Measurements from ENCODE around the gene CD59.

The CD59 gene

DNA sequence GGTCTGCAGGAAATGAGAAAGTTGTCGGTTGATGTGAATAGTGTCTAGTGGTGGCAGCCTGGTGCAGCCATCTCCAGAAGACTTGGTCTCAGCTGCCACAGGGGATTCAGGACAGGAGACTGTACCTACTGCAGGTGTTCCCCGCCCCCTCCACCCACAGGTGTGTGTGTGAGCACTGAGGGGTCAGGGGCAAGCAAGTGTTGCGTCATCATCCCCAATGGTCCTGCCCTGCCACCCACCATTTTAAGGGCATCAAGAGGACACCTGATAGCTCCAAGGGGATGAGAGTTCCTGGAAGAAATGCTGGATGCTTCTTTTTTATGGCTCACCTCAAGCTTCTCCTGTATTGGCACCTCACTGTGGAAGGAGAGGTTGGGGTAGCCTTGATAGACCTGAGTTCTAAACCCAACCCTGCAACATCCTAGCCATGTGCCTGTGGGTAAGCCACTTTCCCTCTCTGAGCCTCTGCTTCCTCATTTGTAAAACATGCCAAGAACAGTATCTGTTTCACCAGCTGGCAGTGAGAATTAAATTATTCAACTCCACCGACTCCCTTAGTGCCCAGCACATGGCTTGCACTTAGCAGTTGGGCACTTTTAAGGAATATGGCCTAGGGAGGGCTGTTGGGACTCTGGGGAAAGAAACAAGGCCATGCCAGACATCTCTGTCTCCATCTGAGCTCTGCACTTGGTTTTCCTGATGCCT, 41.7 kb downstream of the CD59 start:
- no peaks in the 10 kb centered on the region for H3K36me3 ChIP-seq (replicated peaks; ENCODE audit: insufficient read depth, low read length)
- H3K4me3 ChIP-seq (ENCODE audit: low read length), result no peak overlapping the region
- no peaks in the 10 kb centered on the region for H4K20me1 ChIP-seq (ENCODE audit: insufficient read depth, low read length)
- no peaks in the 10 kb centered on the region for H3K9me3 ChIP-seq (replicated peaks; ENCODE audit: insufficient read depth, low read length)
- no peak overlapping the region for H3K9ac ChIP-seq (ENCODE audit: low read length)
- H3K27ac ChIP-seq (ENCODE audit: low read length), result no peak overlapping the region
- no peaks in the 10 kb centered on the region for H3K79me2 ChIP-seq (ENCODE audit: low read length)
- H3K4me2 ChIP-seq (ENCODE audit: low read depth, low read length), result no peak overlapping the region
- no peaks in the 10 kb centered on the region for H3K9me2 ChIP-seq (replicated peaks; ENCODE audit: insufficient read depth, low read length)
- DNase-seq, result no peak
- H3K4me1 ChIP-seq (ENCODE audit: low read length), result peaks cover 6% of the 10 kb centered on the region; the same call in 1 of the 2 replicates
- TF ChIP-seq, protein P1, sequence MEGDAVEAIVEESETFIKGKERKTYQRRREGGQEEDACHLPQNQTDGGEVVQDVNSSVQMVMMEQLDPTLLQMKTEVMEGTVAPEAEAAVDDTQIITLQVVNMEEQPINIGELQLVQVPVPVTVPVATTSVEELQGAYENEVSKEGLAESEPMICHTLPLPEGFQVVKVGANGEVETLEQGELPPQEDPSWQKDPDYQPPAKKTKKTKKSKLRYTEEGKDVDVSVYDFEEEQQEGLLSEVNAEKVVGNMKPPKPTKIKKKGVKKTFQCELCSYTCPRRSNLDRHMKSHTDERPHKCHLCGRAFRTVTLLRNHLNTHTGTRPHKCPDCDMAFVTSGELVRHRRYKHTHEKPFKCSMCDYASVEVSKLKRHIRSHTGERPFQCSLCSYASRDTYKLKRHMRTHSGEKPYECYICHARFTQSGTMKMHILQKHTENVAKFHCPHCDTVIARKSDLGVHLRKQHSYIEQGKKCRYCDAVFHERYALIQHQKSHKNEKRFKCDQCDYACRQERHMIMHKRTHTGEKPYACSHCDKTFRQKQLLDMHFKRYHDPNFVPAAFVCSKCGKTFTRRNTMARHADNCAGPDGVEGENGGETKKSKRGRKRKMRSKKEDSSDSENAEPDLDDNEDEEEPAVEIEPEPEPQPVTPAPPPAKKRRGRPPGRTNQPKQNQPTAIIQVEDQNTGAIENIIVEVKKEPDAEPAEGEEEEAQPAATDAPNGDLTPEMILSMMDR (IDR thresholded peaks at IDR 0.05; ENCODE audit: low read length), result no peak
- TF ChIP-seq EZH2 (optimal IDR thresholded peaks at IDR 0.05; ENCODE audit: low read depth, low read length), result no peak
- no peak for TF ChIP-seq EZH2phosphoT487 (IDR thresholded peaks at IDR 0.05; ENCODE audit: low read length)
- H2AFZ ChIP-seq (ENCODE audit: low read length), result no peak overlapping the region
- no peaks in the 10 kb centered on the region for H3K27me3 ChIP-seq (replicated peaks; ENCODE audit: insufficient read depth, low read length)
- H3F3A ChIP-seq (ENCODE audit: insufficient read depth, low read length), result no peaks in the 10 kb centered on the region

DNA sequence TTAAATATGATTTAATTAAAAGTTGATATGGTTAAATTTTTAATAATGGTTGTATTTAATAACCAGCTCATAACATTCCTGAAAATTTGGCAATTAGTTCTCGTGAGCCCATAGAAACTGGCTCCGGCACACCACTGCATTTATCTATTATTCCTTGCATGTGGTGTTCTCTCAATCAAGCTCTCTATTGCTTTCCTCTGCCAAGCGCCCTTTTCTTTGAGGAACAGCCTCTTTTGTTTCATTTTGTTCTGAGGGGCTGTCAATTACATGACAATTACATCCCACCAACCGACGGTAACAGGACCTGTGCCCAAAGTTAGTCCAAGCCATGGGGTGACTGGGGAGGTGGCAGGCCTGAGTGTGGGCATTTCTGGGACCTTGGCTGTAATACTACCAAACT, 43.7 kb downstream of the CD59 start:
- Histone ChIP-seq H3K9me3 (replicated peaks; ENCODE audit: insufficient read depth, low read length) (no peaks in the 10 kb centered on the region), H3K27me3 (replicated peaks; ENCODE audit: insufficient read depth, low read length) (no peaks in the 10 kb centered on the region), H3K4me2 (ENCODE audit: low read depth, low read length) (no peak overlapping the region), H3K36me3 (replicated peaks; ENCODE audit: insufficient read depth, low read length) (no peaks in the 10 kb centered on the region), H3K4me3 (ENCODE audit: low read length) (no peak overlapping the region), H3K27ac (ENCODE audit: low read length) (no peak overlapping the region), H3K9ac (ENCODE audit: low read length) (no peak overlapping the region), H4K20me1 (ENCODE audit: insufficient read depth, low read length) (no peaks in the 10 kb centered on the region), H2AFZ (ENCODE audit: low read length) (no peak overlapping the region), H3K9me2 (replicated peaks; ENCODE audit: insufficient read depth, low read length) (no peaks in the 10 kb centered on the region), H3K4me1 (ENCODE audit: low read length) (peaks cover 14% of the 10 kb centered on the region), H3F3A (ENCODE audit: insufficient read depth, low read length) (no peaks in the 10 kb centered on the region), H3K79me2 (ENCODE audit: low read length) (no peaks in the 10 kb centered on the region)
- DNase-seq, result no peak
- no peak for TF ChIP-seq EZH2phosphoT487 (IDR thresholded peaks at IDR 0.05; ENCODE audit: low read length)
- TF ChIP-seq, protein P1 (IDR thresholded peaks at IDR 0.05; ENCODE audit: low read length), result no peak
- TF ChIP-seq EZH2 (optimal IDR thresholded peaks at IDR 0.05; ENCODE audit: low read depth, low read length), result no peak

DNA sequence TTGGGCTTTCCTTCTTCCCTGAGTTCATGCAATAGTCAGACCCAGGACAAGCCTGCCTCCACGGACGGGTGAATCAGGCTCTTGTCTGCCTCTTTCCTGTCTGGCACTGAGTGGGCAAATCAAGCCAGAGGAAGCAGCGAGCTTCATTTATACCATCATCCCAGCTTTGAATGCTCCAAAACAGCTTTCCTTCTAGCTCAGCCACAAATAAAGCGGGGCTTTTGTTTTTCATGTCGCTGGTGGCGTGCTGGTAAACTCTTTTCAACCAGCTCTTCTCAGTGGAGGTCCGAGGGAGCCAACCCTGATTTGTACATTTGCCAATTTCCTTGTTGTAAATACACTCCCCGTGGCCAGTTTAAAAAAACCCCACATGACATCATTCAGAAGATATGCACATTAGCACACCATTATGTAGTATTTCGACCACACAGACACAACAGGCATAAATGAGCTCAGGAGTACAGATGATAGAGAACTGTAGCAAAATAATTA, 44.2 kb downstream of the CD59 start:
- H3K4me3 ChIP-seq (ENCODE audit: low read length), result no peak overlapping the region
- H3K9me3 ChIP-seq (replicated peaks; ENCODE audit: insufficient read depth, low read length), result no peaks in the 10 kb centered on the region
- H2AFZ ChIP-seq (ENCODE audit: low read length), result no peak overlapping the region
- TF ChIP-seq EZH2phosphoT487 (IDR thresholded peaks at IDR 0.05; ENCODE audit: low read length) (no peak), EZH2 (optimal IDR thresholded peaks at IDR 0.05; ENCODE audit: low read depth, low read length) (no peak)
- TF ChIP-seq, protein P1 (IDR thresholded peaks at IDR 0.05; ENCODE audit: low read length), result no peak
- H3F3A ChIP-seq (ENCODE audit: insufficient read depth, low read length), result no peaks in the 10 kb centered on the region
- no peaks in the 10 kb centered on the region for H4K20me1 ChIP-seq (ENCODE audit: insufficient read depth, low read length)
- H3K27me3 ChIP-seq (replicated peaks; ENCODE audit: insufficient read depth, low read length), result no peaks in the 10 kb centered on the region
- DNase-seq, result no peak
- no peaks in the 10 kb centered on the region for H3K79me2 ChIP-seq (ENCODE audit: low read length)
- H3K4me1 ChIP-seq (ENCODE audit: low read length), result peaks cover 17% of the 10 kb centered on the region
- H3K9ac ChIP-seq (ENCODE audit: low read length), result no peak overlapping the region
- H3K4me2 ChIP-seq (ENCODE audit: low read depth, low read length), result no peak overlapping the region
- no peaks in the 10 kb centered on the region for H3K9me2 ChIP-seq (replicated peaks; ENCODE audit: insufficient read depth, low read length)
- H3K27ac ChIP-seq (ENCODE audit: low read length), result no peak overlapping the region
- H3K36me3 ChIP-seq (replicated peaks; ENCODE audit: insufficient read depth, low read length), result no peaks in the 10 kb centered on the region
